HG03159 (cell line): ENCODE measurements around the gene PAQR4.

Experiments
- ATAC-seq: cut with Tn5 transposase; IDR thresholded peaks from one replicate; pipeline ENCODE4 v1.9.1; 2021; ENCODE audit warnings: mild to moderate bottlenecking, moderate library complexity; ENCODE audit not compliant: unreplicated experiment

PAQR4 gene

DNA sequence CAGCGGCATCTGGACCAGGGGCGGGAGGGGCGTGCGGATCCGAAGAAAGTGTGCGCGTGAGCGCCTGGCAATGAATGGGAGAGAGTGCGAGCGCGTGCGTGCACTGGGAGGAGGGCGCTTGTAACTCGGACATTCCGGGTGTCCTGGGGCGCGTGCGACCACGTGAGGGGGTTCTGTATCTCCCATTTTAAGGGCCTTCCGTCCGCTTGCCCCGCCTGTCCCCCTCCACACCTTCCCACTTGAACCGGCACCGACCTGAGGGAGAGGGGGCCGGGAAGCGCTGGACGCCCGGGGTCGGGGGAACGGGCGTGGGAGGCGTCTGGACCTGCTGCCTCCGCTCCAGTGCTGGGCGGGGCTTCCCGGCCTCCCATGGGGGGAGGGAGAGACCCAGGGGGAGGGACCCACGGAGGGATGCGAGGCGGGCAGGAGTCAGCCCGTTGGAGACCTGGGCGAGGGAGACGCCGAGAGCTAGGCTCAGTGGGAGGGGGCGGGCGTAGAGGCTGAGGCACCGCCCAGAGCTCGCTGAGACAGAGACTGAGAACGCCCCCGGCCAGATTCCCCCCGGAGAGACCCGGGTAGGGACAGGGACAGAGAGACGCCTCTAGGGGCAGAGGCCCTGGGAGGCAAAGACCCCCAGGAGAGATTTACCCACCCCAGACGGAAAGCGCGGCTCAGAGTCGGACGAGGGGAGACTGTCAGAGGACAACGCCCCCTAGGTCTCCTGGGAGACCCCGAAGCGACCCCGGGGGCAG is 5.2 kb upstream of the PAQR4 start, which contains the start of gene KREMEN2:
Gene KREMEN2, plus strand, starts transcription at position 553 of the 752 bp plus-strand sequence. CDS start 246 bp downstream, outside the sequence.
- ATAC-seq: no peak

DNA sequence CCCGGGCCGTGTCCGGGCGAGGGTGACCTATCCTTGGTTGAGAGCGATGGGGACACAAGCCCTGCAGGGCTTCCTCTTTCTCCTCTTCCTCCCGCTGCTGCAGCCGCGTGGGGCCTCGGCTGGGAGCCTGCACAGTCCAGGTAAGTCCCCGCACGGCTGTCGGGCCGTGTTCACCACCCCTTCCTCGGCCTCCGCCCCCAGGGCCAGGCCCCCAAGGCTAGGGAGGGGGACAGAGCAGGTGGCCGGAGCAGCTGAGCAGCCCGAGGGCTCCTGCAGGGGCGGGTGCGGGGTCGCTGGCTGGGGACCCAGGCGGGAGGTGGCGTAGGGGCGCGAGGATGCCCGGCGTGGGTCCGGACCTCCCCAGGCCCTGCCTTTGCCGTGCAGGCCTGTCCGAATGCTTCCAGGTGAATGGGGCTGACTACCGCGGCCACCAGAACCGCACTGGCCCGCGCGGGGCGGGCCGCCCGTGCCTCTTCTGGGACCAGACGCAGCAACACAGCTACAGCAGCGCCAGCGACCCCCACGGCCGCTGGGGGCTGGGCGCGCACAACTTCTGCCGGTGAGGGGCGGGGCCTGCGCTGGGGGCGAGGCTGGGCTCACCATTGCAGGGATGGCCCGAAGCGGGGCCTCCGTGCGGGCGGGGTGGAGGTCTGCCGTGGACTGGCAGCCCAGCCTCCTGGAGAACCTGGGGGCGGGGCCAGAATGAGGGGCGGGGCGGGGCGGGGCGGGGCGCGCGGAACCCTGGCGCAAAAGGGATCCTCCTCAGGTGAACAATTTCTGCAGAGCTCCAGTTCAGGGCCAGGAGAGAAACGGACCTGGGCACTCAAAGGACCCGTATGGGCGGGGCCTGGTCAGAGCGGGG is 4.4 kb upstream of the PAQR4 start:
- ATAC-seq: no peak

DNA sequence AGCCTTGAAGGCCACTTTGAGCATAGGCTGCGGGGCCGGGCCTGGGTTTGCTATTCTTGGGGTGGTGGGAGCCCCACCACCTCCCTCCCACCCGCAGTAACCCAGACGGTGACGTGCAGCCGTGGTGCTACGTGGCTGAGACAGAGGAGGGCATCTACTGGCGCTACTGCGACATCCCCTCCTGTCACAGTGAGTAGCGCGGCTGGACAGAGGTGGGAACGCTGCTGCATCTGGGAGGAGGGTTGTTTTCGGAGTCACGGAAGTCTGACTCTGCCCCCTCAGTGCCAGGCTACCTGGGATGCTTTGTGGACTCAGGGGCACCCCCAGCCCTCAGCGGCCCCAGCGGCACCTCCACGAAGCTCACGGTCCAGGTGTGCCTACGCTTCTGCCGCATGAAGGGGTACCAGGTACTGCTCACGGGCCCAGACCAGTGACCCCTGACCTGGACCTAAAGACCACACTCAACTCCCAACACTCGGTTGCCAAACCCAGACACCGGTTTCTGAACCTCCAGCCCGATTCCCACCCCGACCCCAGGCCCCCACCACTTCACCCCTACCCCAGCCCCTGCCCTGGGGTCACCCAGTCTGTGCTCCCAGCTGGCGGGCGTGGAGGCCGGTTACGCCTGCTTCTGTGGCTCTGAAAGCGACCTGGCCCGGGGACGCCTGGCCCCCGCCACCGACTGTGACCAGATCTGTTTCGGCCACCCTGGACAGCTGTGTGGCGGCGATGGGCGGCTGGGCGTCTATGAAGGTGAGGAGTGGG is 2.9 kb upstream of the PAQR4 start:
- ATAC-seq: no peak

DNA sequence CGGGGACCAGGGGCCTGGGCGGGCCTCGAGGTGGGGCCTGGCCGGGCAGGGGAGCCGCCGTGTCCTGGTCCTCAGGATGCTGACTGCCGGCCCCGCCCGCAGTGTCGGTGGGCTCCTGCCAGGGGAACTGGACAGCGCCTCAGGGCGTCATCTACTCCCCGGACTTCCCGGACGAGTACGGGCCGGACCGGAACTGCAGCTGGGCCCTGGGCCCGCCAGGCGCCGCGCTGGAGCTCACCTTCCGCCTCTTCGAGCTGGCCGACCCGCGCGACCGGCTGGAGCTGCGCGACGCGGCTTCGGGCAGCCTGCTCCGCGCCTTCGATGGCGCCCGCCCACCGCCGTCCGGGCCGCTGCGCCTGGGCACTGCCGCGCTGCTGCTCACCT is 2.3 kb upstream of the PAQR4 start:
- no peak for ATAC-seq

DNA sequence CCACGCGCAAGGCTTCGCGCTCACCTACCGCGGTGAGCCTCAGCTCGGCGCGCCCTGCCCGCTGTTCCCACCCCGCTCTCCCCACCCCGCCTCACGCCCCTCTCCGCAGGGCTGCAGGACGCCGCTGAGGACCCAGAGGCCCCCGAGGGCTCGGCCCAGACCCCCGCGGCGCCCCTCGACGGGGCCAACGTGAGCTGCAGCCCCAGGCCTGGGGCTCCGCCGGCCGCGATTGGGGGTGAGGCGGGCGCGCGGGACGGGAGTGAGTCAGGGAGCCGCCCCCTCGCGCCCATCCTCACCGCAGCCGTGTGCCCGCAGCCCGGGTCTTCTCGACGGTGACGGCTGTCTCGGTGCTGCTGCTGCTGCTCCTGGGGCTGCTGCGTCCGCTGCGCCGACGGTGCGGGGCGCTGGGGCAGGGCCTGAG is 1.9 kb upstream of the PAQR4 start:
- no peak for ATAC-seq

DNA sequence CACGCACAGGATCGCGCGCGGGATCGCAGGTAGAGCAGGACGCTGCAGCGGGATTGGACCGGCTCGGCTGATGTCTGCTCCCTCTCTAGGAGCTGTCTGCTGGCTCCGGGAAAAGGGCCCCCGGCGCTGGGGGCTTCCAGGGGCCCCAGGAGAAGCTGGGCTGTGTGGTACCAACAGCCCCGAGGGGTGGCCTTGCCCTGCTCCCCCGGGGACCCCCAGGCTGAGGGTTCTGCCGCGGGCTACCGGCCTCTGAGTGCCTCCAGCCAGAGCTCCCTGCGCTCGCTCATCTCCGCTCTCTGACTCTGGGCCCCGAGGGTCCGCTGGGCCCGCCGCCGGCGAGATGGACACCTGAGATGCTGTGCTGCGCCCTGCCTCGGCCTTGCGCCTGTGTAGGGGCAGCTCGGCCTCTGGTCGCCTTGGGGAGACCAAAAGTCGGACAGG is 1.4 kb upstream of the PAQR4 start:
- no peak for ATAC-seq

DNA sequence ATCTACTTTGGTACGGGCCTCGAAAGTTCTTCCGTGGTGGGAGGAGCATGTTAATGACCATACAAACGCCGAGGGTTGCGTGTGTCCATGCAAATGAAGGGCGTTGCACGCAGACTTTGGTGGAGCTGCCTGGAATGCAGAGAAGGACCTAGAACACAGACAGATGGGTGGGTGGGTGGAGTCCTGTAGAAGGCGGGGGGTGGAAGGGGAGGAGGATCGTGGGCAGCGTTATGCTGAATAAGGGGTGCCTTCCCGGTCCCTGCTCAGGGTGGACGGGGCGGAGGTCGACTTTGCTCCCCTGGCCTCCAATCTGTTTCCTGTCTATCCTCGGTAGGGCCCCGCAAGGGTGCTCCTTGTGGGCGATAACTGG is 795 bp upstream of the PAQR4 start:
- no peak for ATAC-seq

DNA sequence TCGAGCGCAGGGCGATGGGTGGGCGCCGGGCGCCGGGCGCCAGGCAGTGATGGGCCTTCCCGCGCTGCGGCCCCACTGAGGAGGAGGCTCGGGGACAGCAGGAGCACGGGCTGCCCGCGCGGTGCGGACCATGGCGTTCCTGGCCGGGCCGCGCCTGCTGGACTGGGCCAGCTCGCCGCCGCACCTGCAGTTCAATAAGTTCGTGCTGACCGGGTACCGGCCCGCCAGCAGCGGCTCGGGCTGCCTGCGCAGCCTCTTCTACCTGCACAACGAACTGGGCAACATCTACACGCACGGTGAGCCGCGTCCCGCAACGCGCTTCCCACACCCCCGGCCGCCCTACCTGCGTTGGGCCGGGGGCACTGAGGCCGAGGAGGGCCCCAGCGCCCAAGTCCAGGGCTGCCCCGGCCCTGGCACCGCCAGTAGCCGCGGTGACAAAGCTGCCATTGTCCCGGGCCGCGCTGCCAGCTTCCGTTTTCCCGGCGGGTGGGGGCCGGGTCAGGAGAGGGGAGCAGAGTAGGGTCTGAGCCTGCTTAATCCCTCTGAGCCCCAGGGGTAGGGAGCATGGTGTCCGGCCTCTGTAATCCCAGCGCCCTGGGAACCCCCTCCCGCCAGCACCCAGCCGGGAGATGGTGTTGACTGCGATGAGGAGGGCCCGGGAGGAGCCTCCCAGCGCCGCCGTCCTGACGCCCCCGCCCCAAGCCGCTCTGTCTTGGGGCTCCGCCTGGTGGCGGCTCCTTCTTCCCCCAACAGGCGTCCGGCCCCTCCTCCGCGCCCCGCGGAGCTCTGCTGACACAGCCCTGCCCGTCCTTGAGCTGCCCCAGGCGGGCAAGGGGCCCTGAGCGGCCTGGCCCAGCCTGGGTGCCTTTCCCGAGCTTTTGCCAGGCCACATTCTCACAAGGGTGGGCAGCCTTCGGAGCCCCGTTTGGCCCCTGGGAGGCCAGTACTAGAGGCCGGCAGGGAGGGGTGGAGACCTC is 685 bp downstream of the PAQR4 start:
- ATAC-seq: no peak

DNA sequence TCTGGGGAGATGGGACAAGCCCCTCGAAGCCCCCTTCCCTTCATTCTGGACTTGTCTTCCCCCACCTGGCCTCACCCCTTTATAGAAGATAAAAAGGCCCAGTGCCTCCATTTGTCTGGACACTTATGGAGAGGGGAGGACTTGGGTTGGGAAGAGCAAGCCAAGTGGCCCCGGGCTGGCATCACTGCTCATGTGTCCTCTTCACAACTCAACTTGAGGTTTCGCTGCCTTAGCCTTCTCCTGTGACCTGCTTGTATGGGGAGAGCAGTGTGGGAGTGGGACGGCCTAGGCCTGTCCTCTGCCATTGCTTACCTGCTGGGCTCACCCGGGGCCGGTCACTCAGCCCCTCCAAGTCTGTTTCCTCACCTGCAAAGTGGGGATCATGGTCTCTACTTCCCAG is 1.4 kb downstream of the PAQR4 start:
- ATAC-seq: no peak

DNA sequence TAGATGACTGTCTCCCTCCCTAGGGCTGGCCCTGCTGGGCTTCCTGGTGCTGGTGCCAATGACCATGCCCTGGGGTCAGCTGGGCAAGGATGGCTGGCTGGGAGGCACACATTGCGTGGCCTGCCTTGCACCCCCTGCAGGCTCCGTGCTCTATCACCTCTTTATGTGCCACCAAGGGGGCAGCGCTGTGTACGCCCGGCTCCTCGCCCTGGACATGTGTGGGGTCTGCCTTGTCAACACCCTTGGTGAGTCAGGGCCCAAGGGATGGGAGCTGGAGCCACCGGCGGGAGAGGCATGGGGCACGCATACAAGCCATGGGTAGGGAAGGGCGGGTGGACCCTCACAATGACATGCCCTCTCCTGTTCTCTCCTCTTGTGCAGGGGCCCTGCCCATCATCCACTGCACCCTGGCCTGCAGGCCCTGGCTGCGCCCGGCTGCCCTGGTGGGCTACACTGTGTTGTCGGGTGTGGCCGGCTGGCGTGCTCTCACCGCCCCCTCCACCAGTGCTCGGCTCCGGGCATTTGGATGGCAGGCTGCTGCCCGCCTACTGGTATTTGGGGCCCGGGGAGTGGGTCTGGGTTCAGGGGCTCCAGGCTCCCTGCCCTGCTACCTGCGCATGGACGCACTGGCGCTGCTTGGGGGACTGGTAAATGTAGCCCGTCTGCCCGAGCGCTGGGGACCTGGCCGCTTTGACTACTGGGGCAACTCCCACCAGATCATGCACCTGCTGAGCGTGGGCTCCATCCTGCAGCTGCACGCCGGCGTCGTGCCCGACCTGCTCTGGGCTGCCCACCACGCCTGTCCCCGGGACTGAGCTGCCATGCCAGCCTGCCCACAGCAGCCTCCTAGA is 2.2 kb downstream of the PAQR4 start:
- ATAC-seq: no peak

DNA sequence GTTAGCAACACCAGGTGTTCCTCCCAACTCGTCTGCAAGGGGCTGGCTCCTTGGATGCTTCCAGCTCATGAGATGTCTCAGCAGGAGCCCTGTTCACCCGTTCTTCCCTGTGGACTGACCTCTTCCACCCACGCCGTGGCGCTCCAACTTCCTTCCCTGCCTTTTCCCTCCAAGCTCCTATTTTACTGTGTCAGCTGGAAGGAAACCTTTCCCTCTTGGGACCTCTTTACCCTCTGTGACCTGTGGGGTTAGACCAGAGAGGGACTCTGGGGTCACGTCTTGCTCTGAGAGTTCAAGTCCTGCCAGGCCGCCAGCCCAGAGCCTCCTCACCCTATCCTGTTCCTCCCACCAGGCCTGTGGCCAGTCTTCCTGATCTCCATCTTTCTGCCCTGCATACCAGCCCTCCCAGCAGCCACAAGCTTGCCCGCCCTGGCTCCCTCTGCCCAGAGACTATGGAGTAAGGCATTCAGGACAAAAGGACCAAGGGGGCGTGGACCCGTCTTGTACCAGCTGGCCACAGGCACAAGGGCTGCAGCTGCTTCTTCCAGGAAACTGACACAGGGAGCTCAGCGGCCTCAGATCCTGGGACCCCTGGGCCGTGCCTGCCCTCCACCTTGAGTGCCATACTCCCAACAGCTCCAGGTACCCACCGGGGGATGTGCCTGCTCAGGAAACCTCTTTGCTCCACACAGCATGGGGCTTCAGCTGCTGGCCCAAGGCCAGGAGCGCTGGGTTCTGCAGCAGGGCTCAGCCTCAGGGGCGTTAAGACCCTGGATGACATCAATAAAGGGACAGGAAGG is 3.0 kb downstream of the PAQR4 start:
- ATAC-seq: no peak

DNA sequence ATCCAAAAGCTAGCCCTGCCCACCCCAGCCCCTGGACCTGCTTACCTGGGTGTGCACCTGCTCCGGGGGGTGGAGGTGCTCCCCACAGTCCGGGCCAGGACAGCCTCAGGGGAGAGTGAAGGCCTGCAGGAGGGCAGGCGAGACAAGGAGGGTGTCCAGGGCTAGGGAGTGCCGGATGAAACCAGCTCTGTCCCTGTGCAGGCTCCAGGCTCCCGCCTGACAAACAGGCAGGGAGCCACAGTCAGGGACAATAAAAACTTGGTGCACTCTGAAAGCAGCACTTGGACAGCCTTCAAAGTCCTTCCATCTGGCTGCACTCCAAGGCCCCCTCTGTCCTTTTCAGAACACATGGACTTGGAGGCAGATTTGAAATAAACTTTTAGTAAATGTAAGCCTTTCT is 3.9 kb downstream of the PAQR4 start:
- ATAC-seq: no peak

DNA sequence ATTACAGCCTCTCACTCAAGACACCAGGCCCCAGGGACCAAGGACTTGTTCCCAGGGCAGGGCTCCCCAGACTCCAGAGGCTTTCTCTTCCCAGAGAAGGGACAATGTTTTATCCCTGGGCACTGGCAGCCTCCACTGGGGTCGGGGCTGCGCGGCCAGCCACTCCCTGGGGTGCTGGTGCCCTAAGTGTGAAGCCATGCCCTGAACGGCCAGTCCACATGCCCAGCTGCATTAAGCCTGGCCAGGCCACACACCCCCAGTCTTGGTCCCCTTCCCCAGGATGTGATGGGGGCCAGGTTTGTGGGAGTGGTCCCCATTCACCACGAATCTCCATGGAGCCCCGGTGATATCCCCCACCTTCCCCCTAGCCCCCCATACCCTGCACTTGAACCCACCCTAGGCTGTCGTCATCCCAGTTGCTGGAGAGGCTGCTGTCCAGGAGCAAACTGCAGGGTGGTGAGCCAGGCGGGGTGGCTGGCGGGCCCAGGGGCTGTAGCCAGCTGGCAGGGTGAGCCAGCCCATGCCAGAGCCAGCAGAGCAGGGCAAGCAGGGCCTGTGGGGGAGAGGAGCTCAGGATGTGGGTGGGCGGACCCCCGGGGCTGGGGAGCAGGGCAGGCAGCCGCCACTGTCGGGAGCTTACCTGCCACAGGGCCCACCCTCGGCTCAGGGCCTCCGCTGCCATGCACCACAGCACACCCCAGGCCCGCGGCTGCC is 4.6 kb downstream of the PAQR4 start:
- ATAC-seq: no peak

DNA sequence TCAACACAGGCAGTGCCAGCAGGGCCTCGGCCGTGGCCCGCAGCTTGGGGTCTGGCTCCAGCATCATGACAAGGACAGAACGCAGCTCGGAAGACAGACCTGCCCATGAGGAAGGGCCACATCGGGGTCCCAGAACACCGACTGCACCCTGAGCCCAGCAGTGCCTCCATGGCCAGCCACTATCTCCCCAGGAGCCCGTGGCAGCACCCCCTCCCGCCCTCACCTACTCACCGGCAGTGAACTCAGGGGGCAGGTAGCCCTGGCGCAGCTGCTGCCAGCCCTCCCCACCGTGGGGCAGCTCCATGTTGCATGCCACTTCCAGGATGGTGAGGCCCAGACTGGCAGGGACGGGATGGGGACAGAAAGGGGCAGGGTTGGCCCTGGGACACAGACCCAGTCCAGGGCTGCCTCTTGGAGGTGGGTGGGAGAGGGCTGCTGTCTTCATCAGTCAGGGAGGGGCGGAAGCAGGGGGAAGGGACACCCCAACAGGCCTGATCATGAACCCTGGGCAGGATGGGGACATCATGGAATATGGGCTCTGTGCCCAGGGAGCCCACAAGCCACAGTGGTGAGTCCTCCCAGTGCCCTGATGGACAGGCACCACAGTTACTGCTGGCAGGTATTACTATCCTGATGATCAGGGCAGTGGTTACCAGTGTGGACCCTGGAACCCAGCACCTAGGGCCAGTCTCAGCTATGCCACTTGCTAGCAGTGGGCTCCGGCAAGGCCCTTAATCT is 5.3 kb downstream of the PAQR4 start:
- ATAC-seq: no peak

DNA sequence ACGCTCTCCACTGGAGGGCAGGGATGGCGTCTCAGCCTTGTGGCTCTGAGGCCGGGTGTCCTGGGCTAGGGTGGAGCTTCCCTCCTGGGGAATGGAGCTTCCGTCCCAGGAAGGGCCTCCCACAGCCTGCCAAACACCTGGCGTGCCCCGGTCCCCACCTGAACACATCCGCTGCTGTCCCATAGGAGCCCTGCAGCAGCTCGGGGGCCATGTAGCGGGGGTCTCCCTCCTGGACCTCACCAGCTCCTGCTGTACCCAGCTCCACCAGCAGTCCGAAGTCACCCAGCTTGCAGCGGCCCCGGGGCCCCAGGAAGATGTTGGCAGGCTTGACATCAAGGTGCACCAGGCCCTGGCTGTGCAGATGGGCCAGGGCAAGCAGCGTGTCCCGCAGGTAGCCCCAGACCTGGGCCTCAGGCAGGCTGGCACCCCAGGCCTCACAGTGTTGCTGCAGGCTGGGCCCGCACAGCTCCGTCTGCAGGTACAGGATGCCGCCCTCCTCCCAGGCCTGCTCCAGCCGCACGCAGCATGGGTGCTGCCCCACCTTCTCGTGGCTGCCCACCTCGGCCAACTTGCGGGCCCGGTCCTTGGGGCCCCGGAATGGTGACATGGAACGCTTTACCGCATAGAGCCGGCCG is 6.1 kb downstream of the PAQR4 start:
- no peak for ATAC-seq

DNA sequence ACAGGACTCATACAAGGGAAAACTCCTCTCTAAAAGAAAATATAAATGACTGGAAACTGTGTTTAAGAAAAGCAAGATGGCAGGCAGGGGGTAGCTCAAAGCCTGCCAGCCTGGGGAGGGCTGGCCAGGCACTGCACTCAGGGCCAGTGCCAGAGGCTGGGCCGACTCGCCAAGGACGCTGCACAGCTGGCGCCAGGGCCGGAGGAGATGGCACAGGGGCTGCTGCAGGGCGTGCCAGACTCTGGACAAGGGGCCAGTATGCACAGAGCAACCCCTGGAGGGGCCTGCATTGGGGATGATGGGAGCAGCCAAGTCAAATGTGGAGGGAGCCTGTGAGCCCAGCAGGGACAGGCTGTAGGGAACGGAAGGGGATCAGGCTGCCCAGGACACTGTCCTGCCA is 7.1 kb downstream of the PAQR4 start:
- no peak for ATAC-seq

DNA sequence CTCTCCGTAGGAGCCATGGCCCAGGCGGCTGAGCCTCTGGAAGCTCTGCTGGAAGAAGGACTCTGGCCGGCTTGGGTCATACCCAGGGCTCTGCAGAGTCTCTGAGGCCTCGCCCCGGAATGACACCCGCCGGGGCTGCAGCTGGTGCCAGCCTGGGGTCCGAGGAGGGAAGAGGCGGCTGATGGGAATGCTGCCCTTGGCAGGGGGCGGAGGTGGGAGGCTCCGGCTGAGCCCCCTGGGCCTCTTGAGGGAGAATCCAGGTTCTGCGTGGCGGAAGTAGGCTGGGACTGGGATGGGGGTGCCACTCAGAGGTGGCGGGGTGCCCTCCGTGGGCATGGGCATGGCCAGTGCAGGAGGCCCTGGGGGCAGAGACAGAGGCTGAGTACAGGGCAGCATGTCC is 7.5 kb downstream of the PAQR4 start:
- no peak for ATAC-seq
